ENCODE results near the gene SRSF9. TPM values are rescaled to one million over a fixed set of nuclear protein-coding genes. Genes with fewer than 3 reads are reported as not detected.
A peak's percentile ranks its signal among the peaks of the same experiment; 100 is the strongest.

The SRSF9 gene
- total and polyA plus RNA-seq, 4 experiments from 2014 or later = 139 to 235 (median 156) TPM

DNA sequence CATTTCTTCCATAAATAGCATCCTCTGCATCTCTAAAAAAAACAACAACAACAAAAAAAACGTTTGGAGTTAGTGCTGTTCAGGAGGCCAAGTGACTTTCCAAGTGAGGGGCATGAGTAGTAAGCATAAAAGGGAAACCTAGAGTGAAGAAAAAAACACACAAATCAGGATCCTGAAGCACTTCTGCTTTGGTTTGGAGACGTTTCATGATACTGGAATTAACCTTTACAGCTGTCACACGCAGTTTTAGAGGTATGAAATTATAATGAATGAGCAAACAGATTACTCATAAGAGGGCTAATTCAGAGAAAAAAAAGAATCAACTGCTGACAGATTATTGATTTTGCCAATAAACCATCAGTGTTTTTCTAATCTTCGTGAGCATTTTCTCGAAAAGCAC, 3.8 kb downstream of the SRSF9 start:
- peaks cover 42 to 67% of the 10 kb centered on the region in 2 donors for H3K36me3 Mint-ChIP-seq

DNA sequence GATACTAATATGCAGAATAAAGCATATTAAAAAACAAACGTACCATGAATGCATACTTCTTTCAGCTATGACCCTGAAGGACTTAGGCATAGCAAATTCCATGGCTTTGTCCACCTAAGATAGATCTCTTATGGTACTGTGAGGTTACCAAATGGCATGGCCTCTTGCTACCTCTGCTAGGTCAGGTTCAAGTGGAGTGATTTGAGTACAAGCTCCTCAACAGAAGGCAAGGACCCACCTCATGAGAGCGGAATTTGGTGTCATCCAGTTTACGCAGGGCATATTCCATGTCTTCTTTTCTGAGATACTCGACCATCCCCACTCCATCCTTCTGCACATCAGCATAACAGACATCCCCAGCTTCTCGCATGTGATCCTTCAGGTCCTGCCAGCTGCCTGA, 5.8 kb downstream of the SRSF9 start:
- H3K9me3 Mint-ChIP-seq = no peaks in the 10 kb centered on the region
- intact Hi-C loops (cut with micrococcal nuclease) = no loop called here
- no peak for DNase-seq
- peaks cover 29% of the 10 kb centered on the region for H3K4me1 ChIP-seq (ENCODE audit: insufficient read depth, low read length)
- H3K36me3 Mint-ChIP-seq = peaks cover 51 to 83% of the 10 kb centered on the region in 2 donors
- H3K4me1 Mint-ChIP-seq = peaks cover 7 to 38% (median 27%) of the 10 kb centered on the region in 4 donors
- peak overlapping the region in 3 of 7 donors; percentile 1 to 71 (median 27) for H3K27ac Mint-ChIP-seq
- H3K27me3 ChIP-seq (ENCODE audit: insufficient read depth, low read length) = no peaks in the 10 kb centered on the region
- no peak overlapping the region for H3K4me3 Mint-ChIP-seq
- H3K4me3 ChIP-seq (ENCODE audit: low read length in 2 of 2) = no peak overlapping the region
- CTCF ChIA-PET (ENCODE audit: partially characterized antibody) = interaction anchor here (1.0 to 15.8 kb wide), 7 partner anchors 12 to 186 kb away, joined by 4 to 187 read pairs (median 5); partner anchors contain the start of genes DYNLL1, GATC and TRIAP1
- no peaks in the 10 kb centered on the region for H3K9me3 ChIP-seq (ENCODE audit: control insufficient read depth in 1 of 2, low read length in 2 of 2)
- H3K27me3 Mint-ChIP-seq = no peaks in the 10 kb centered on the region
- no peak overlapping the region for H3K27ac ChIP-seq (ENCODE audit: low read depth, low read length)
- POLR2A ChIA-PET (ENCODE audit: partially characterized antibody) = interaction anchor here (2.0 to 2.2 kb wide), 2 partner anchors 33 to 172 kb away, joined by 4 to 8 read pairs; partner anchors contain the start of genes DYNLL1 and RNU4-2
- peaks cover 48% of the 10 kb centered on the region for H3K36me3 ChIP-seq (ENCODE audit: insufficient read depth, low read length)

More for the DNA sequence above, 3.8 kb downstream of the SRSF9 start:
- no peaks in the 10 kb centered on the region for H3K9me3 ChIP-seq (ENCODE audit: control insufficient read depth in 1 of 2, low read length in 2 of 2)
- peaks cover 39% of the 10 kb centered on the region for H3K36me3 ChIP-seq (ENCODE audit: insufficient read depth, low read length)
- H3K27me3 ChIP-seq (ENCODE audit: insufficient read depth, low read length) = no peaks in the 10 kb centered on the region
- H3K27me3 Mint-ChIP-seq = no peaks in the 10 kb centered on the region
- H3K4me1 Mint-ChIP-seq = peaks cover 10 to 48% (median 33%) of the 10 kb centered on the region in 4 donors
- no peak overlapping the region for H3K27ac ChIP-seq (ENCODE audit: low read depth, low read length)
- peaks cover 39% of the 10 kb centered on the region for H3K4me1 ChIP-seq (ENCODE audit: insufficient read depth, low read length)
- no peak overlapping the region for H3K4me3 ChIP-seq (ENCODE audit: low read length in 2 of 2)
- intact Hi-C loops (cut with micrococcal nuclease) = loop anchor here (1.0 kb wide), 2 partner anchors 26 to 109 kb away; no protein-coding TSS in a partner anchor
- H3K4me3 Mint-ChIP-seq = no peak overlapping the region
- POLR2A ChIA-PET (ENCODE audit: partially characterized antibody) = interaction anchor here (0.6 to 2.1 kb wide), 3 partner anchors 16 to 21 kb away, joined by 3 to 4 read pairs (median 4); partner anchors contain the start of genes GATC and TRIAP1
- peak overlapping the region in 3 of 7 donors; percentile 17 to 89 (median 37) for H3K27ac Mint-ChIP-seq
- DNase-seq = no peak
- H3K9me3 Mint-ChIP-seq = no peaks in the 10 kb centered on the region
- CTCF ChIA-PET (ENCODE audit: partially characterized antibody) = interaction anchor here (0.7 to 15.8 kb wide), 10 partner anchors 14 to 862 kb away, joined by 3 to 187 read pairs (median 6); partner anchors contain the start of genes COX6A1, GATC, PLA2G1B and TRIAP1

DNA sequence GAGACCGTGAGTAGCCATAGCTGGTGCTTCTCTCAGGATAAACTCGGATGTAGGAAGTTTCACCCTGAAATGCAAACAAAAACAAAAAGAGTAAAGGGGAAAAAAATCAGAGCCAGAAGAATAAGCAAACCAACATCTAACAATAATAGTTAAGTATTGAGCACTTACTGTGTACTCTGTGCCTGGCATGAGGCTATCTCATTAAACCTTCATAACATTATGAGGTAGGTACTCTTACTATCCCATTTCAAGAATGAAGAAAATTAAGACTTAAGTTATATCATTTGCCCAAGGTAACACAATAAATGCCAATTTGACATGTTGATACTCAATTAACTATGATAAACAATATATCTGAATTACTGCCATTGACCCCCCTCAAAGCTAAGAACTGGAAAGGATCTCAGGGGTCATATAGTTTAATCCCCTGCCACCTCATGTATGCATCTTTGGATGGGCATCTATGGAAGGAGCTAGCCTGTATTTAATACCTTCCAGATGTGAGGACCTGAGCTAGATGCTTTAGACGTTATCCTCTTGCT, 7.4 kb downstream of the SRSF9 start:
- Histone ChIP-seq H3K36me3 (ENCODE audit: insufficient read depth, low read length) (peaks cover 56% of the 10 kb centered on the region), H3K9me3 (ENCODE audit: control insufficient read depth in 1 of 2, low read length in 2 of 2) (no peaks in the 10 kb centered on the region), H3K27ac (ENCODE audit: low read depth, low read length) (no peak overlapping the region), H3K27me3 (ENCODE audit: insufficient read depth, low read length) (no peaks in the 10 kb centered on the region), H3K4me3 (ENCODE audit: low read length in 2 of 2) (no peak overlapping the region), H3K4me1 (ENCODE audit: insufficient read depth, low read length) (peaks cover 15% of the 10 kb centered on the region)
- no peaks in the 10 kb centered on the region for H3K9me3 Mint-ChIP-seq
- no peak for DNase-seq
- H3K27ac Mint-ChIP-seq = peak overlapping the region in 2 of 7 donors; percentile 24 to 27
- CTCF ChIA-PET (ENCODE audit: partially characterized antibody) = interaction anchor here (15.8 kb wide), 1 partner anchor 11 kb away, joined by 187 read pairs; the partner anchor contains the start of genes GATC and TRIAP1
- H3K4me3 Mint-ChIP-seq = no peak overlapping the region
- peaks cover 5 to 24% (median 16%) of the 10 kb centered on the region in 4 donors for H3K4me1 Mint-ChIP-seq
- H3K36me3 Mint-ChIP-seq = peaks cover 57 to 83% of the 10 kb centered on the region in 2 donors
- intact Hi-C loops (cut with micrococcal nuclease) = no loop called here
- H3K27me3 Mint-ChIP-seq = no peaks in the 10 kb centered on the region
- POLR2A ChIA-PET (ENCODE audit: partially characterized antibody) = interaction anchor here (2.0 to 2.2 kb wide), 2 partner anchors 34 to 170 kb away, joined by 4 to 8 read pairs; partner anchors contain the start of genes DYNLL1 and RNU4-2

GRCh38 chr12:120460157-120460556, 9.4 kb downstream of the SRSF9 start:
- Mint-ChIP-seq H3K4me3 (no peak overlapping the region), H3K36me3 (peaks cover 60 to 81% of the 10 kb centered on the region in 2 donors), H3K27me3 (no peaks in the 10 kb centered on the region), H3K9me3 (no peaks in the 10 kb centered on the region), H3K4me1 (peaks cover under 1 to 16% (median 5%) of the 10 kb centered on the region in 4 donors), H3K27ac (no peak overlapping the region)
- no peak for DNase-seq
- Histone ChIP-seq H3K4me3 (ENCODE audit: low read length in 2 of 2) (no peak overlapping the region), H3K27ac (ENCODE audit: low read depth, low read length) (no peak overlapping the region), H3K27me3 (ENCODE audit: insufficient read depth, low read length) (no peaks in the 10 kb centered on the region), H3K4me1 (ENCODE audit: insufficient read depth, low read length) (no peaks in the 10 kb centered on the region), H3K36me3 (ENCODE audit: insufficient read depth, low read length) (peaks cover 58% of the 10 kb centered on the region), H3K9me3 (ENCODE audit: control insufficient read depth in 1 of 2, low read length in 2 of 2) (no peaks in the 10 kb centered on the region)
- intact Hi-C loops (cut with micrococcal nuclease) = no loop called here
- CTCF ChIA-PET (ENCODE audit: partially characterized antibody) = interaction anchor here (1.0 to 19.4 kb wide), 4 partner anchors 9 to 36 kb away, joined by 3 to 187 read pairs (median 11); partner anchors contain the start of genes COX6A1, DYNLL1 and SRSF9
- POLR2A ChIA-PET (ENCODE audit: partially characterized antibody) = interaction anchor here (2.9 kb wide), 1 partner anchor 9 kb away, joined by 15 read pairs; the partner anchor contains the start of gene SRSF9

GRCh38 chr12:120457133-120457532, 12.4 kb downstream of the SRSF9 start:
- Histone ChIP-seq H3K36me3 (ENCODE audit: insufficient read depth, low read length) (peaks cover 37% of the 10 kb centered on the region), H3K9me3 (ENCODE audit: control insufficient read depth in 1 of 2, low read length in 2 of 2) (no peaks in the 10 kb centered on the region), H3K4me1 (ENCODE audit: insufficient read depth, low read length) (peaks cover 13% of the 10 kb centered on the region), H3K27me3 (ENCODE audit: insufficient read depth, low read length) (no peaks in the 10 kb centered on the region), H3K27ac (ENCODE audit: low read depth, low read length) (no peak overlapping the region), H3K4me3 (ENCODE audit: low read length in 2 of 2) (no peak overlapping the region)
- Mint-ChIP-seq H3K36me3 (peaks cover 35 to 60% of the 10 kb centered on the region in 2 donors), H3K27me3 (no peaks in the 10 kb centered on the region), H3K4me3 (no peak overlapping the region), H3K27ac (peak overlapping the region in 2 of 7 donors; percentile 3 to 73), H3K4me1 (peaks cover 0 to 11% (median 6%) of the 10 kb centered on the region in 4 donors), H3K9me3 (no peaks in the 10 kb centered on the region)
- CTCF ChIA-PET (ENCODE audit: partially characterized antibody) = interaction anchor here (0.8 to 19.4 kb wide), 7 partner anchors 12 to 192 kb away, joined by 4 to 187 read pairs (median 5); partner anchors contain the start of genes COX6A1, GATC, POP5 and SRSF9
- no peak for DNase-seq
- POLR2A ChIA-PET (ENCODE audit: partially characterized antibody) = interaction anchor here (1.2 to 1.7 kb wide), 5 partner anchors 9 to 39 kb away, joined by 3 to 6 read pairs (median 5); partner anchors contain the start of genes COX6A1, DYNLL1 and SRSF9
- intact Hi-C loops (cut with micrococcal nuclease) = no loop called here

DNA sequence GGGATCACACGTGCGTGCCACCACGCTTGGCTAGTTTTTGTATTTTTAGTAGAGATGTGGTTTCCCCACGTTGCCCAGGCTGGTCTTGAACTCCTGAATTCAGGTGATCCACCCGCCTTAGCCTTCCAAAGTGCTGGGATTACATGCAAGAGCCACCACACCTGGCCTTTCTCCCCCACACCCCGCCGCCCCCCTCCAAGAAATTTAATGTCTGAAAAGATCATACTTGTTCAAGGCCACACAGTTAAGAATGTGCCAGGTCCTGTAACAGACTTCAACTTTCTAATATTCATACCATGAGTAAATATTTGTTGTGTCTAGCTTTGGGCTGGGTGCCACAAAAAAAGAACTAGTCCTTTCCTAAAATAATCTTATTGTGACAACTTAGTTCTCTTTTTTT, 14.2 kb downstream of the SRSF9 start:
- intact Hi-C loops (cut with micrococcal nuclease) = no loop called here
- peak overlapping the region in 2 of 7 donors; percentile 22 to 62 for H3K27ac Mint-ChIP-seq
- POLR2A ChIA-PET (ENCODE audit: partially characterized antibody) = interaction anchor here (0.6 to 5.8 kb wide), 2 partner anchors 14 to 1601 kb away, joined by 3 to 28 read pairs; partner anchors contain the start of gene SRSF9

More for the DNA sequence above, 14.2 kb downstream of the SRSF9 start:
- Histone ChIP-seq H3K27ac (ENCODE audit: low read depth, low read length) (no peak overlapping the region), H3K9me3 (ENCODE audit: control insufficient read depth in 1 of 2, low read length in 2 of 2) (no peaks in the 10 kb centered on the region), H3K36me3 (ENCODE audit: insufficient read depth, low read length) (peaks cover 34% of the 10 kb centered on the region), H3K27me3 (ENCODE audit: insufficient read depth, low read length) (no peaks in the 10 kb centered on the region), H3K4me1 (ENCODE audit: insufficient read depth, low read length) (peaks cover 13% of the 10 kb centered on the region), H3K4me3 (ENCODE audit: low read length in 2 of 2) (no peak overlapping the region)
- no peaks in the 10 kb centered on the region for H3K9me3 Mint-ChIP-seq
- H3K27me3 Mint-ChIP-seq = no peaks in the 10 kb centered on the region
- no peak overlapping the region for H3K4me3 Mint-ChIP-seq
- peaks cover 0 to 11% (median 6%) of the 10 kb centered on the region in 4 donors for H3K4me1 Mint-ChIP-seq
- H3K36me3 Mint-ChIP-seq = peaks cover 27 to 52% of the 10 kb centered on the region in 2 donors
- DNase-seq = no peak
- CTCF ChIA-PET (ENCODE audit: partially characterized antibody) = interaction anchor here (19.4 kb wide), 1 partner anchor 14 kb away, joined by 187 read pairs; the partner anchor contains the start of gene SRSF9

All from CD4-positive, alpha-beta memory T cell (primary cell).